ENCODE results near the gene MATCAP1.
A peak's percentile ranks its signal among the peaks of the same experiment; 100 is the strongest.

Gene MATCAP1

GRCh38 chr16:67155295-67156142 is 28.2 kb downstream of the MATCAP1 start:
- peak; percentile 85 to 86 for DNase-seq

GRCh38 chr16:67154578-67155294 is 29.0 kb downstream of the MATCAP1 start:
- DNase-seq: no peak

DNA sequence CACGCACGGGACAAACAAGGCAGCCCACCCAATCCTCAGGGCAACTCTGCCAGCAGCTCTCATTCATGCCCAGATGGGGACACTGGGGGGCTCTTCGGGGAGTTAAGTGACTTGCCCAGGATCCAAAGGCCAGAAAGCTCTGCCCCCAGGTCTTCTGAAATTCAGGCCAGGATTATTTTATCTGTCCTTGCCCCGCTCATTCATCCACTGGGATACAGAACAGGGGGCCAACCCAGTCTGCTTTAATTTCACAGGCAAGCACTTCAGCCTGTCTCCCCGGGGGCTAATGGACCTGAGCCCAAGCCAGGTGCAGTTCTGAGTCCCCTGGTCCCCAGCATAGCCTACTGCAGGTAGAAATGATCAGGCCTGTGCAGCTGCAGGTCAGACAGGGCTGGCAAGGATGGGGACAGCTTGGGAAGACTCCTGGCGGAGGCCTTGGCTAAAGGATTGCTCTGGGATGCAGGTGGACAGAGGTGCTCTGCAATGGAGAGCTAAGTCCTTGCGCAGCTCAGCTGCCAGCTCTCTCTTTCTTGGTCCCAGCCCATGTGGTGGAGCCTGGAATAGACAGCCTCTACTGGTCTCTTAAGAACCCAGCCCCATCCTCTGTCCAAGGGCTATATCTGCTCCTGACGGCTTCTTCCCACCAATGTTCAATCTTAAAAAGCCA is 32.2 kb downstream of the MATCAP1 start:
- no peak for DNase-seq

DNA sequence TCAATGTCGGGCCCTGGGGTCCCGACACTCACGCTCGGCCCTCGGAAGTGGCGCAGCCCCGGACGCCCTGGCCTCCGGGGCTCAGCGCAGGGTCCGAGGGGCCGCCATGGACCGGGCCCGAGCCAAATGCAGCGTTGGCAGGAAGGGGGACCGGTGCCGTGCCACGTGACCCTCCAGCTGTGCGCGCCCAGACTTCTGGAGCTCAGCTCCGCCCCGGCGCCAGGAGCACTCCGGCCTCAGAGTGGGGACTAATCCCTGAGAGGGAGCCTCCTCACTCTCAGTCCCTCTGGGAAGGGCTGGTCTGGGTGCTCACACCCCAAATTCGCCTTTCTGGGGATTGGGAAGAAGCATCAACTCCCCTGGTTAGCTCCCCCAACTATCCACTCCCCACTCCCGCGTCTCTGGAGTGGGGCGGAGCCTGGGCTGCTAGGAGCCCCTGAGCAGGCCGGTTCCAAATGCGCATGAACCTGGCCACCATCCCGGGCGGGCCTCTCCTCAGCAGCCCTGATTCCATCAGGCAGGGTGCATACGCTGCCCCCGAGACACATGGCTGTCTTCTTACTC is 32.8 kb downstream of the MATCAP1 start, which contains the start of gene B3GNT9:
Gene B3GNT9 (minus strand): TSS at position 166 of the 564 bp plus-strand sequence. CDS start 513 bp downstream, outside the sequence.
- DNase-seq: peak in 1 of 2 donors; percentile 61

DNA sequence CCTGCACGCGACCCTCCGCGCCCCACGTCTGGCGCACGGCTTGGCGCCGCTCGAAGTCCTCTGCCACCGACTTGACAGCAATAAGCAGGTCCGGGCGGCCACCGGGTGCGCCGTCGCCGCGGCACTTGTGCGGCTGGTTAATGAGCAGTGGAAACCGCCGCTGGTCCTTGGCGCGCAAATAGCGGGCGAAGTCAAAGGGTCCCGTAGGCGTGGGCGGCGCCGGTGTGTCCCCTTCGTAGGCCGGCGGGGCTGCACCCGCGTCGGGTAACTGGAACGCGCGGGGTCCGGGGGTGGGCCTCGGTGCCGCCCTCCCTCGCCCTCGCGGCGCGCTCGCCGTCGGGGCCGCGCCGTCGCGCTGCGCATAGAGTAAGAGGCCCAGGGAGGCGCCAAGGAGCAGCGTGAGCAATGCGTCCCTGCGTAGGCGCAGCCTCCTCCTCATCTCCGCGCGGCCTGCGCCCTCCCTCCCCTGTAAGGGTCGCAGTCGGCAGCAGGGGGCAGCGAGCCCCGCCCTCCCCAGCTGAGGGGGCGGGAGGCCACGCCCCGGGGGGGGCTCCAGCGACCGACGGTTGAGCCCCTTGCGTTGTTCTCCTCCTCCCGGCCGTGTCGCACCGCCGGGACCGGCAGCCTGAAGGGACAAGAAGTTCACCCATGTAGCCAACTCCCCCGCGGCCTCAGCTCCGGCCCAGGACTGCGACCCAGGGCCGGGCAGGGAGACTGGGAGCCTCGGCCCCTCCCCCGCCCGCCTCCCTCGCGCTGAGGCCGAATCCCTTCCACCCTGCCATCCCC is 33.5 kb downstream of the MATCAP1 start:
- DNase-seq: peak; percentile 55 to 61

DNA sequence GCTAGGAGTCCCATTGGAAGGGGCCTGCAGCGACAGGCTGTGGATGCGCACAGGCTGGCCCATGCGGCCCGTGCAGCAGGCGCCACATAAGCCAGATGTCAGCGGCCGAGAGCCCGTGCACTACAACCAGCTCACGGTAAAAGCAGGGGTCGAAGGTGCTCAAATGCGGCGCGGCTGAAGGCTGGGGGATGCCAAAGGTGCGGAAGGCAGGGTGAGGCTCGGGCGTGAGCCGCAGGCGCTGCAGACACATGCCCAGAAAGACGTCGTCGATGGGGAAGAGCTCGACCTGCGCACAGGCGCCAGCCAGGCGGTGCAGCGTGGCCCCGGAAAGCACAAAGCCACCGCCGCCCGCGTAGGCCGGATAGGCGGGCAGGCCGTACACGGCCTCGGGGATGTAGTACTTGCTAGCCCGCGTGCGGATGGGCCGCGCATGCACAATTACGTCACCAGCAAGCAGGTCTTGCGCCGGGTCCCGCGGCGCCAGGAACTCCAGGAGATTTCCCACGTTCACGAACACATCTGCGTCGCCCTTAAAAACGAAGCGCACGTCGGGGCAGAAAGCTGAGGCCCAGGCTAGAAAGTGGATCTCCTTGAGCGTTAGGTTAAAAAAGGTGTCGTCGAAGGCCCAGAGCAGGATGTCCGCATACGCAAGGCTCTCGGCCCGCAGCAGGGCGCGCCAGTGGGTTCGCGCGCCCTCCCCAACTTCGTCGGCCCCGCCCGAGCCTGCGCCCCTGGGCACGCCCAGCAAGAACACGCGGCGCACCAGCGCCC is 34.3 kb downstream of the MATCAP1 start:
- no peak for DNase-seq

GRCh38 chr16:67148656-67149275 is 35.0 kb downstream of the MATCAP1 start:
- no peak for DNase-seq

GRCh38 chr16:67148221-67148620 is 35.5 kb downstream of the MATCAP1 start:
- no peak for DNase-seq

DNA sequence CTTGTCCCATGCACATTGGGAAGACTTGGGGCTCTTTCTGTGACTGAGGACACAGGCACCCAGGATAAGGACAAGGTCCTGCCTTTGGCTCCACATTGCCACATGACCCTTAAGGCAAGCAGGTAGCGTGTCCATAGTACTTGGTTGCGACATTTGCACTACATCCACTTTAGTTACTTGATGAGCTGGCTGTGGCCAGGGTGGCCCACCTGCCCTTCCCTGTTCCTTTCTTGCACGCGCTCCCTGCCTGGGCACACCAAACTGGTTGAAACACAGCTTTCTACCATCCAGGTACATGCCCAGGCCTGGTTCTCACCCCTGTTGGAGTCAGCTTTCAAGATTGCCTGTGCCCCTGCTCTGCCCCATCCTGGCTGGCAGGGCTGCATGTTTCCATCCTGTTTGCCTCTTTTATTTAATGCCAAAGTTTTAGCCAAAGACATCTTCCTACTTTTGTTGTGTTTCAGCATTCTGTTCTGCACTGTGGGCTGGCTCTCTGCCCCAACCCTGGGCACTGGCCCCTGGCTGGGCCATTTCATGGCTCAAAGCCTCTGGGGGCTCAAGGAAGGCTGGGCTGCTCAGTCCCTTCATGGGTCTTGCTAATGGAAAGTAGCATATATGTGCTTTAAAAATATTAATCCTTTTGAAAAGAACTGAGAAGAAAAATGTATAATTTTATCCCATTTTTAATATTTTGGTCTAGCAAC is 36.2 kb downstream of the MATCAP1 start:
- no peak for DNase-seq

DNA sequence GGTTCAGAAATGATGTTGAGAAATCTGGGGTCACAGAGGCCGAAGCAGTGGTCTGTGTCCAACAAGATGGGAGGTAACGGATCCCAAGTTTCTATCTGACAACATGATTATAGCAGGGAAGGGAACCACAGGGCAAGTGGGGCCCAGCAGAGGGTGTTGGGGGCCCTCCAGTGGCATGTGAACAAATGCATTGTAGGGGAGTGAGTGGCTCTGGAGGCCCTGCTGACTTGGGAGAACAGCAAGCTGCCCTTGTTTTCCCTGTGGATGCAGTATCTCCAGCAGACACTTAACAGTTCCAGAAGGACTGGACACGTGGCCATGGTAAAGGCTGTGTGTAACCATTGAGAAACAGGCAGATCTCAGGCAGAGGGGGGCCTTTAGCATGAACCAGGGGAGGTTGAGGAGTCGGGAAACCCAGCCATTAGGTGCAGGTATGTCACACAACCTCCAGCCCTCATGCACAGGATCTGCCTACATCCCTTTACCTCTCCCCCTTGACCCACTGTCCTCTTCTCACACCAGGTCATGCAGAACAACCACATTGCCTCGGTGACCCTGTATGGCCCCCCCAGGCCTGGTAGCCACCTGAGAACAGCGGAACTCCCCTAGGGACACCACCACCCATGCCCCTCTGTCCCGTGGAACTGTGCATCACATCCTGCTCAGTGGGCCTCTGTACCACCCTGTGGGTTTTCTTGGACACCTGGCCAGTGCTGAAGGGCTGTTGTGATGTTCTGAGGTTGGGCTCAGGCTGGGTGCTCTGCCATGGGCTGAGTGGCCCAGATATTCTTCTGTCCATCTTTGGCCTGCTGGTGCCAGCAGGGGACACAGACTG is 37.0 kb downstream of the MATCAP1 start:
- no peak for DNase-seq

DNA sequence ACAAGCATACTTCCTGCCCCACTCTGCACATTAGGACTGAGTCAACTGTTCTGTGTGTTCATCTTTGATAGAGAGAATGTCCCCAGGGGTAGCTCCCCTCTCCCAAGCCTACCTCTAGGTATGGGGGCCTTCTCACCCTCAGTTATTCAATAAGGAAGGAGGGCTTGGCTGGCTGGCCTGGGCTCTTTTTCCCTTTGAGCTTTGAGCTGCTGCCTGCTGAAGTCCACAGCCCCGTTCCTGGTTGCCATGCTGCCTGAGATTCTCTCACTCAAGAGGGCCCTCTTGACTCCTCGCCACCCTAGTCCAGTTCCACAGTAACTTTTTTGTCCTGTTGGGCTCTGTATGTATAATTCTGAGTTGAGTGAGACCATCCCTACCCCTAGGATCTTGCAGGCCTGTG is 38.0 kb downstream of the MATCAP1 start:
- no peak for DNase-seq

DNA sequence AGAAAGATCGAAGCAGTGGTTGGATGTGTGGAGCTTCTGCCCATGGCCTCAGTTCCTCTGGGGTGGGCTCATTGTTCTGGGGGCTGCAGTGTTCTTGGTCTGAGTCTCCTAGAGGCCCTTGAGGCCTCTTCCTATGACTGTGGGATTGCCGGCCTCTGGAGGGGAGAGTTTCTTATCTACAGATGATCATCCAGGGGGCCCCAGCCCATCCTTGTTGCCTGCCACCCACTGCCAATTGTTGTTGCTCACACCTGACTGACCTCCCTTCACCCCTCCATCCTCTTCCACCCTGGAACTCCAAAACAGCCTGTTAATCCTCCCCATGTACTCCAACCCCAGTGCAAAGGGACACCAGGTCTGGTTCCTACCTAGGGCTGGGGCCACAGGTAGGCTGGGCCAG is 38.8 kb downstream of the MATCAP1 start:
- DNase-seq: no peak

DNA sequence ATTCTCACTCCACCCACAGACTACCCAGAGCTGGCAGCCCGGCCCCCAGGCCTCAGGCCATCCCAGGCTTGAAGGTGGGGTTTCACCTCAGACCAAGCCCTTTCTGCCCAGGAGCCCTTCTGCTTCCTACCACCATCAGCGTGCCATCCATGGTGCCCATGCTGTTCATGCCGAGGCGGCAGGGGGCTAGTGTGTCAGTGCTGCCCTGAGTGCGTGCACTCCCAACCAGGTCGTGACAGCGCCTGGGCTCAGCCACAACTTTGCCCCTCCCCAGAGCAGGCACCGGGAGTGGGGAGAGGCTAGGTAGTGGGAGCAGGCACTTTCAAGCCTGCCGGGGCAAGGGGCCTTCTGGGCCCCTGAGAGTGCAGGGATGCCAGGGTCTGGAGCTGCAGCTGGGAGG is 41.4 kb downstream of the MATCAP1 start:
- no peak for DNase-seq

GRCh38 chr16:67141391-67141790 is 42.4 kb downstream of the MATCAP1 start:
- DNase-seq: no peak

- no peak for DNase-seq
Observed at GRCh38 chr16:67137605-67138004, 46.2 kb downstream of the MATCAP1 start.

DNA sequence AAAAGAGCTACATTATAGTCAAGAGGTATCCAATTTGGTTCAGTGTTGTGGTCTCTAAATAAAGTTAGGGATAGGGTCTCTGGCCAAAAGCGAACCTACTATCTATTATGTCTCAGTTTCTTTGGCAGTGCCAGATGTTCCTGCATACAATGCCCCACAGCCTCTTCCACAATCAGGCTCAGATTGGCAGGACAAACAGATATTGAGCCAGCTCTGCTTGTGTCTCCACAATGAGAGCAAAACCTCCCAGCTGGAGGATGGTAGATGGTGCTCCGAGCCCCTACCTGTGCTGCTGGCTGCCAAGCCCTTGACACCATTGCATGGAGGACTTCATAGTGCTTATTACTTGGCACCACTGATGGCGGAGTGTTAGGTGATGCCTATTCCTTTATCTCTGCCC is 54.3 kb downstream of the MATCAP1 start:
- no peak for DNase-seq

- no peak for DNase-seq
Observed at GRCh38 chr16:67128887-67129286, 54.9 kb downstream of the MATCAP1 start.

GRCh38 chr16:67128417-67128816 is 55.3 kb downstream of the MATCAP1 start:
- no peak for DNase-seq

All from stimulated activated CD4-positive, alpha-beta T cell treated with anti-CD3 and anti-CD28 coated beads, Interleukin-2, amount 100 ng/mL, for 24 hours (primary cell).